HAP-1 (cell line): ENCODE measurements around the gene PLCB1.
"Not testable (repeated sequence)": the region's sequence is repeated elsewhere in the genome, so short reads cannot be mapped to it uniquely, and the experiment has no call there.

Experiments
- DNase-seq, 2 experiments: peaks; one replicate each; pipeline ENCODE4 v3.0.0-alpha.2; 2016 to 2020; ENCODE audit warnings: low spot score in 2 of 2
- H3K27me3 ChIP-seq: fragments of 250-450 bp; sonication (Bioruptor Pico); 2 replicates; pipeline ENCODE4 v1.5.1; 2020; ENCODE audit warnings: low read depth, mild to moderate bottlenecking, moderate library complexity
- H3K36me3 ChIP-seq: fragments of 250-450 bp; sonication (Bioruptor Pico); replicated peaks from 2 replicates; pipeline ENCODE4 v1.5.1; 2020; ENCODE audit warnings: mild to moderate bottlenecking
- H3K4me1 ChIP-seq: fragments of 250-450 bp; sonication (Bioruptor Pico); 2 replicates; pipeline ENCODE4 v1.5.1; 2020; ENCODE audit warnings: mild to moderate bottlenecking
- H3K4me3 ChIP-seq: fragments of 250-450 bp; sonication (Bioruptor Pico); 2 replicates; pipeline ENCODE4 v1.5.1; 2020; ENCODE audit warnings: mild to moderate bottlenecking, moderate library complexity
- H3K9me3 ChIP-seq: fragments of 250-450 bp; sonication (Bioruptor Pico); 2 replicates; pipeline ENCODE4 v1.5.1; 2020; ENCODE audit warnings: mild to moderate bottlenecking, moderate library complexity
- in situ Hi-C: fragments of 300-500 bp; cut with MboI; formaldehyde crosslinking; loops from 3 replicates; pipeline ENCODE4 v1.14.3; 2020; ENCODE audit warnings: low sequenced_read_pairs, inconsistent platforms, mixed read lengths

PLCB1 gene

DNA sequence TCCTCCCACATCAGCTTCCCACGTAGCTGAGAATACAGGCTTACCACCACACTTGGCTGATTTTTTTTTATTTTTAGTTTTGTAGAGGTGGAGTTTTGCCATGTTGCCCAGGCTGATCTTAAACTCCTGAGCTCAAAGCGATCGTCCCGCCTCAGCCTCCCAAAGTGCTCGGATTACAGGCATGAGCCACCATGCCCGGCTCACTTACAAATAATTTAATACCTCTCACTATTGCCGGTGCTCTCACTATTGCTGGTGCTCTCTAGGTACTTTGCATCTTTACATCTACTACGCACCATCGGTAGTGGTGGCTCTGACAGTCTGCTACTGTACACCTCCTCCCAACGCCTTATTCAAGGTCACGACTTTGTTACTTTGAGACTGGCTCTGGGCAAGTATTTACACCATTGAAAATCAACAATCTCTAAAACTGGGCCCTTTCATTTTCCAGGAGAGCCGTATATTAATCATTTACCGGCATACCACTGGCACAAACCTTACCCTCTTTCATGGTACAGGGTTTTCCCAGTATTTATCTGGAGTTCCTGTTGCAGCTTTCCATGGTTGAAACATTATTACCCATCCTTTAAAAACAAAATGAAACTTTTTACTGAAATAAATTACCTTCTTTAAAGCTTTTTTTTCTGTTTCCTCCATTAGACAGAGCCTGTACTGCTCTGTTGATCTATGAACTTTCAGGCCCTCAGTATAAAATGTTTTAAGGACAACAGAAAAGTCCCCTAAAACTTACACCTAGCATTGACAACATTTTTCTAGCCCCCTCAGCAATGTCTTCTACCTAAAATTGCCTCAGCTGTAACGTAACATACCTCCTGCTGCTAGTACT lies 677.3 kb downstream of the PLCB1 start:
- Histone ChIP-seq H3K4me3 (no peak overlapping the region), H3K4me1 (peaks cover 29% of the 10 kb centered on the region), H3K36me3 (no peaks in the 10 kb centered on the region), H3K27me3 (no peaks in the 10 kb centered on the region), H3K9me3 (no peaks in the 10 kb centered on the region)
- in situ Hi-C loops: no loop called here
- DNase-seq: no peak

DNA sequence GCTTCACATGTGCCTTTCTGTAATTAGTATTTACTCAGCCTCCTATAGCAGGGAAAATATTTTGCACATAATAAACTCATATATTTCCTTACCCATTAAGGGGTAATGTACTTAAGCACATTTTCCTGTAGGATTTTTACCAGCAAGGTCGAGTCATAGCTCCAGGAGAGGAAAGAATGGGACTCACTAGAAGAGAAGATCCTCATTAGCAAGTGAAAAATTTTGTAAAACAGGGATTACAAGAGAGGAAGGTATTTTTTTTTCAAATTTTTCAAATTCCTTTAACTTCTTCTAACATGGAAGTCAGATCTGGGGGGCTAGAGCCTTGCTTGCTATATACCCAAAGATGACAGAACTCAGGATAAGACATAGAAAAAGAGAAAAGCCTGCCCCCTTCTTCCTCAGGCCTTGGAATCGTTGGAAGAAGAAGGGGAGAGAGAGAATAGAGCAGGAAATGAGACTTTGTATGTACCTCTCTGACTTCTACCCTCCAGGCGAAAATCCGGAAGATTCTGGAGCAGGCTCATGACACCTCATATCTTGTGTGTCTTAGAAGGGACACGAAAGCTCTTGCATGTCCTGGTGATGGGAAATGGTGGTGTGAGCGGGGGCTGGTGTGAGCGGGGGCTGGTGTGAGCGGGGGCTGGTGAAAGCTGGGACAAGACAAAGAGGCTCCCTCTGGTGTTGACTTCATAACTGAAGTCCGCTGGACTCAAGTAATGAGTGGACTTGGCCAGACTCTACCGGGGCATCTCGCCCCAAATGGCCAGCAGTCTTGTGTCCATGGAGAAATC lies 679.9 kb downstream of the PLCB1 start:
- Histone ChIP-seq H3K36me3 (no peaks in the 10 kb centered on the region), H3K9me3 (no peaks in the 10 kb centered on the region), H3K4me1 (peaks cover 37% of the 10 kb centered on the region), H3K4me3 (no peak overlapping the region), H3K27me3 (no peaks in the 10 kb centered on the region)
- DNase-seq: peak; percentile 14 to 61
- in situ Hi-C loops: no loop called here

GRCh38 chr20:8812817-8813216 lies 680.8 kb downstream of the PLCB1 start:
- no peak for DNase-seq
- H3K27me3 ChIP-seq: no peaks in the 10 kb centered on the region
- in situ Hi-C loops: no loop called here
- H3K4me3 ChIP-seq: no peak overlapping the region
- peaks cover 35% of the 10 kb centered on the region for H3K4me1 ChIP-seq
- no peaks in the 10 kb centered on the region for H3K36me3 ChIP-seq
- no peaks in the 10 kb centered on the region for H3K9me3 ChIP-seq

DNA sequence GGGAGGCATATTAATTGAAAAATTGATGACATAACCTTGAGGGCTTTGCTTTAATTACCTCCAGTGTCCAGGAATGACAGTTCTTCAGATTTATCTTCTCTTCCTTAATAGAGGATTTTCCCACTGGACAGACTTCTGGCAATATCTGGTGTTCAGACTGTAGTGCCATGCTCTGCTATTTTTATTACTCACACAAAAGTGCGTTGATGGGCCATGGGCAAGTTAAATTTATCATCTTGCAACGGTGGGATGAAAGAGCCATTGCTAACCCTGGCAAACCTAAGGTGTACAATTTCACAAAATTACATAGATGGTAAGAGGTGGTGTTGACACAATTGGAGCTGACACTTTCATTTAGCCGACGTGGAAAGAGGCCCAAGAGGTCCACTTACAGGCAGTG lies 683.1 kb downstream of the PLCB1 start:
- Histone ChIP-seq H3K4me1 (peaks cover 29% of the 10 kb centered on the region), H3K36me3 (no peaks in the 10 kb centered on the region), H3K27me3 (no peaks in the 10 kb centered on the region), H3K4me3 (no peak overlapping the region), H3K9me3 (no peaks in the 10 kb centered on the region)
- in situ Hi-C loops: no loop called here
- no peak for DNase-seq

DNA sequence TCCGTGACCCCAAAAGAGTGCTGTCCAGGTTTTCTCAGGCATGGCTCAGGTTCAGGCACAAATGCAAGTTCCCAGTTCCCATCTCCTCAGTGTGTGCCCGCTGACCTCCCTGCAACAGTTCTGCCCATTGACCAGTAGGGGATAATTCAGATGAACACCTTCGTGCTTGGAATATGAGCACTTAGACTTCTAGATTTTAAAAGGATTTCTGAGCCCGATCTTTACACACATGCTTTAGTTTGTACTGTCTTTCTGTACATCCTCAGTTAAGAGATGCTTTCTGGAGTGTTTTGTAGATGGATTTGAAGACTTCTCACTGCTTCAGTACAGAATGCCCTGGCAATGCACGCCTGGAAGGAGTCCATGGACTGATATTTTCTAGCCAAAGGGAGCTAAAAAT lies 697.2 kb downstream of the PLCB1 start:
- 0 out of 2 replicates have a peak, but pooled peaks cover 2% of the 10 kb centered on the region for H3K27me3 ChIP-seq
- no peaks in the 10 kb centered on the region for H3K9me3 ChIP-seq
- H3K4me1 ChIP-seq: no peaks in the 10 kb centered on the region; the same call in 1 of the 2 replicates
- H3K4me3 ChIP-seq: no peak overlapping the region
- in situ Hi-C loops: no loop called here
- H3K36me3 ChIP-seq: no peaks in the 10 kb centered on the region
- DNase-seq: peak; percentile 32 to 35

DNA sequence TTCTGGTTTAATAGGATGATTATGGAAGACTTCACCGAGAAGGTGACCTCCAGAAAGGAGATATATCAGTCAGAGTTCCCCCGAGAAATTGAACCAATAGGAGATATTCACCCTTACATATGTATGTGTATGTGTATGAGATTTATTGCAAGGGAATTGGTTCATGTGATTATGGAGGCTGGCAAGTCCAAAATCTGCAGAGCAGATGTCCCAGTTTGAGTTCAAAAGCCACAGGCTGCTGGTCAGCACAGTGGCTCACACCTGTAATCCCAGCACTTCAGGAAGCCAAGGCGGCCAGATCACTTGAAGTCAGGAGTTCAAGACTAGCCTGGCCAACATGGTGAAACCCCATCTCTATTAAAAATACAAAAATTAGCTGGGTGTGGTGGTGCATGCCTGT lies 702.2 kb downstream of the PLCB1 start:
- H3K4me3 ChIP-seq, H3K9me3 ChIP-seq, H3K27me3 ChIP-seq, DNase-seq, H3K36me3 ChIP-seq, in situ Hi-C loops, H3K4me1 ChIP-seq: not testable (repeated sequence)

GRCh38 chr20:8834851-8835250 lies 702.8 kb downstream of the PLCB1 start:
- no peaks in the 10 kb centered on the region for H3K9me3 ChIP-seq
- H3K36me3 ChIP-seq: no peaks in the 10 kb centered on the region
- H3K4me1 ChIP-seq: no peaks in the 10 kb centered on the region
- DNase-seq: no peak
- in situ Hi-C loops: no loop called here
- H3K4me3 ChIP-seq: no peak overlapping the region
- no peaks in the 10 kb centered on the region for H3K27me3 ChIP-seq

GRCh38 chr20:8837396-8837795 lies 705.3 kb downstream of the PLCB1 start:
- H3K9me3 ChIP-seq: no peaks in the 10 kb centered on the region
- in situ Hi-C loops: no loop called here
- H3K4me1 ChIP-seq: no peaks in the 10 kb centered on the region
- no peaks in the 10 kb centered on the region for H3K36me3 ChIP-seq
- no peak for DNase-seq
- H3K4me3 ChIP-seq: no peak overlapping the region
- H3K27me3 ChIP-seq: no peaks in the 10 kb centered on the region

DNA sequence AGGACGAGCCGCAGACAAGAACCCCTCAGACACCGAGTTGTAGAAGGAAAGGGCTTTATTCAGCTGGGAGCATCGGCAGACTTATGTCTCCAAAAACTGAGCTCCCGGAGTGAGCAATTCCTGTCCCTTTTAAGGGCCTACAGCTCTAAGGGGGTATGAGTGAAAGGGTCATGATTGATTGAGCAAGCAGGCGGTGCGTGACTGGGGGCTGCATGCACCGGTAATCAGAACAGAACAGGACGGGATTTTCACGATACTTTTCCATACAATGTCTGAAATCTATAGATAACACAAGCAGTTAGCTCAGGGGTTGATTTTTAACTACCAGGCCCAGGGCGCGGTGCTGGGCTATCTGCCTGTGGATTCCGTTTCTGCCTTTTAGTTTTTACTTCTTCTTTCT lies 710.5 kb downstream of the PLCB1 start:
- H3K9me3 ChIP-seq: no peaks in the 10 kb centered on the region
- H3K4me1 ChIP-seq: no peaks in the 10 kb centered on the region
- no peak for DNase-seq
- in situ Hi-C loops: no loop called here
- no peaks in the 10 kb centered on the region for H3K27me3 ChIP-seq
- no peak overlapping the region for H3K4me3 ChIP-seq
- H3K36me3 ChIP-seq: no peaks in the 10 kb centered on the region

- in situ Hi-C loops: no loop called here
- DNase-seq: no peak
- H3K4me1 ChIP-seq: no peaks in the 10 kb centered on the region
- no peaks in the 10 kb centered on the region for H3K27me3 ChIP-seq
- H3K9me3 ChIP-seq: no peaks in the 10 kb centered on the region
- H3K4me3 ChIP-seq: no peak overlapping the region
- H3K36me3 ChIP-seq: no peaks in the 10 kb centered on the region
Measured at GRCh38 chr20:8844179-8844578, 712.1 kb downstream of the PLCB1 start.

DNA sequence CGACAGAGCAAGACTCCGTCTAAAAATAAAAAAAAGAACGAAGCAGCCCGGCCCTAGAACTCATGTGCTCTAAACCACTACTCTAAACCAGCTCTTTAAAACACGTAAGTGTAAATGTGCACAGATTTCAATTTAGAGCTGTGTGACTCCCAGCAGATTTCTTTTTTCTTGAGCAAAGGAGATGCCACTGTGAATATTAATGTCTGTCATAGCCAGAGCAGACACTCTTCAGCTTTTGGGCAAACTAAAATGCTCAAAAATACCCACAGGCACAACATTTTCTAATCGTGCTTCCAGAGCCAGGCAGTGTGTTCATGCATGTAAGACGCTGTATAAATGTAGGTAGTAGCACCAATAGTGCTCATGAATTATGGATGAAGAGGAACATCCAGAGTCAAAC lies 717.9 kb downstream of the PLCB1 start:
- H3K36me3 ChIP-seq: no peaks in the 10 kb centered on the region
- H3K4me3 ChIP-seq: no peak overlapping the region
- no peaks in the 10 kb centered on the region for H3K9me3 ChIP-seq
- H3K4me1 ChIP-seq: no peaks in the 10 kb centered on the region
- in situ Hi-C loops: no loop called here
- no peaks in the 10 kb centered on the region for H3K27me3 ChIP-seq
- DNase-seq: no peak

DNA sequence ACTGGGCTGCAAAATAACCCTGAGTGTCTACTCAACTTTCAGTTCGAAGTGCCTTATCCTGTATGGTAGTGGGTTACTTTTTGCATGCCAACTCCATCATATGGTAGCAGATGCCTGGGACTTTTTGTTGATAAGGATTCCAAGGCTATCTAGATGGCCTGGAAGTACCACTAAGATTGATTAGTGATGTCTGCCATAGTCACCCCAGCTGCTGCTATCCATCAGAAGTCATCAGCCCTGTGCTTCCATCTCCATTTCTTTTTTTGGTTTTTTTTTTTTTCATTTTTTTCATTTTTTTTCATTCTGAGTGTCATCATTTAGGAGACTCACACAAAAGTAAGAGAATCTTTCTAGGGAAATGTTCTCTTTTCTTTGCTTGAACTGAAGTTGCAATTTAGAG lies 719.4 kb downstream of the PLCB1 start:
- Histone ChIP-seq H3K4me1 (no peaks in the 10 kb centered on the region), H3K4me3 (no peak overlapping the region), H3K9me3 (no peaks in the 10 kb centered on the region), H3K36me3 (no peaks in the 10 kb centered on the region), H3K27me3 (no peaks in the 10 kb centered on the region)
- in situ Hi-C loops: no loop called here
- no peak for DNase-seq

GRCh38 chr20:8851919-8852318 lies 719.9 kb downstream of the PLCB1 start:
- H3K9me3 ChIP-seq, H3K36me3 ChIP-seq, in situ Hi-C loops, H3K27me3 ChIP-seq, H3K4me1 ChIP-seq, H3K4me3 ChIP-seq, DNase-seq: not testable (repeated sequence)

GRCh38 chr20:8853211-8853610 lies 721.1 kb downstream of the PLCB1 start:
- H3K27me3 ChIP-seq, H3K9me3 ChIP-seq, H3K4me1 ChIP-seq, H3K4me3 ChIP-seq, H3K36me3 ChIP-seq, in situ Hi-C loops, DNase-seq: not testable (repeated sequence)
